NCI-H2227 (cell line): Measurements from ENCODE around the gene PLPP7.

ENCODE experiments used
- DNase-seq: peaks from one replicate; lab custom pipeline; 2025; ENCODE audit not compliant: unreplicated experiment; lab: John Stamatoyannopoulos, UW

Gene PLPP7

DNA sequence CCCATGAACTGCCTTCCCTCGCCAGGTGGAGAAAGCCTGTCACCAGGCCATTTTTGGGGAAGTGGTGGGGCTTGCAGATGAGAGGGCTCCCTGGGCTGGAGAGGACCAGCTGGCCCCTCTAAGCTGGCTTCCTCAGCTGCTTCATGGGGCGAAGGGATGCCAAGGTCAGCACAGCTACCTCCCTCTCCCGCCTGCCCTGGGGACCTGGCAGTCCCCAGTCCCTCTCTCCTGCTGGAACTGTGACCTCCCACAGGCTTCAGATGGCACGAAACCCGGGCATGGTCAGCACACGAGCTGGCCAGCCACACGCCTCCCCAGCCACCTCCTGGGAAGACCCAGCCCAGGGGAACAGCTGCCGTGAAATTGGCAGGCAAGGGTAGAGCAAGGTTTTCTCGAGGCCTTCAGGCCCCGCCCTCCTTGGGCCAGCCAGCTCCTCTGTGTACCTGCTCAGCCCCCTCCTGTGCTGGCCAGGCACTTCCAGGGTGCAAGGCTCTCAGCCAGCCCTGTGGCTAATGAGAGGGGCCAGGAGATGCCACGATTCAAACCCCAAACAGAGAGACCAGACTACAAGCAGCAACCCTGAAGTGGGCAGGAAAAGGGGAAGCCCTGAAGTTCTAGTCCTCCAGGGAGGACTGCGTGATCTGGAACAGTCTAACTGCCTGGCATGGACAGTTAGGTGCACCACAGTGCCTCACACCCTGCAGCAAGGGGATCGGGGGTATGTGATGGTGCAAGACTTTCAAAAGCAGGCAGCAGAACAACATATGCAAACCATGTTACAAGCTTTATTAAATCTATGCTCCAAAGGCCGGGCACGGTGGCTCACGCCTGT lies 12.9 kb downstream of the PLPP7 start:
- DNase-seq: no peak

DNA sequence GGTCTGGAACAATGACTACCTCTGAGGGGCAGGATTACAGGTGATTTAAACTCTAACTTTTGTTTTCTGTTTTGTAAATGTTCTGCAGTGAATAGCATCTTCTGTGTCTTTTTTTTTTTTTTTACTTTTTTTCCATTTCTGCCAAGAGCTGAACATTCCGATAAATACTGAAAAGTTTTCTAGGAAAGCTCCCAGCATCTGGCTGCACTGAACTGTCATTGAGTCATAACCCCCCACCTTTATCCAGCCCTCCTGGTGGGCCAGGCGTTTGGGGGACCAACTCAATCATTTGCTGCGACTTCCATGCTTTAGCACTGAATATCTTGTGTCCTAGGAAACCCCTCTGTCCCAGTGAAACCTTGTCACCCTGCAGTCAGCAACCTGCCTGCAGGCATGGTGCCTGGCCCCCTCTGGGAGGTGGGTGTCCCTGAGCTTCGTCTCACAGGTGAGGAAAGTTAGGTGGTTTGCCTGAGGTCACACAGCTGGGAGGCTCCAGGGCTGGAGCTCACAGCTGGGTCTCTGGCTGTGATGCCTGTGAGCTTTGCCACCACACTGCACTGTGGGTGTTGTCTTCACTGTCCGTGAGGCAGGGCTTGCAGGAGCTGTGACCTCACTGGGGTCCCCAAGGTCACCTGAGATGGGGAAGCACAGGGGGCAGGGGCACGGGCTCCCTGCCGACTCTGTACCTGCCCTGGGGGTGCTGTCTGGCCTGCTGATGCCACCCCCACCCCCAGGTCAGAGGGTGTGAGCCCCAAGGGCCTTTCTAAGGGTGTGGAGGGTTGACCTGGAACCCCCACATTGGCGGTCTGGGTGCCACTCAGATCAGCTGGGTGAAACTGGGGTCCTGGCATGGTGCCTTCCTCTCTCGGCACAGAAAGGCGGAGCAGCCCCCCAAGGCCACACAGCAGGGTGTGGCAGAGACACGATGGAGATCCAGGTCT lies 14.1 kb downstream of the PLPP7 start:
- no peak for DNase-seq

DNA sequence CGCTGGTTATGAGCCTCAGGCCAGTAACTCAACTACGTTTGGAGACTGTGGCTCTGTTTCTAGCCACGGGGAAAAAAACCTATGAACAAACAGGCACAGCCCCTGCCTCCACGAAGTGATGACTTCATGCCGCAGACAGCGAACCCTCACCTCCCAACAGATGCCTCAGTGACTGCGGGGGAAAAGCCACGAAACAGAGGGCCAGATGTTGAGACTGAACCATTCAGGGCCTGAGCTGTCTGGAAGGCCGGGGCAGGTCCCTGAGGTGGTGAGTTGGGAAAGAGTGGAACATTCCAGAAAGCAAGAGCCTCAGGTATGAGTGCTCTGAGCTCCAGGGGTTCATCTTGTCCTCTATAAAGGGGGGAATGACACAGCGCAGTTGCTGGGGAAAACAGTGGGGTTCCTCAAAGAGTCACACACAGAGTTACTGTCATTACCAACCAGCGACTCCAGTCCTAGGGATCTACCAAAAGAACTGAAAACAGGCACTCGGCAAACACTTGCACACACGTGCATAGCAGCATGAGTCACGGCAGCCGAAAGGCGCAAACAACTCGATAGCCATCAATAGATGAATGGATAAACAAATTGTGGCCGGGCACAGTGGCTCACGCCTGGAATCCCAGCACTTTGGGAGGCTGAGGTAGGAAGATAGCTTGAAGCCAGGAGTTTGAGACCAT lies 15.3 kb downstream of the PLPP7 start:
- no peak for DNase-seq

DNA sequence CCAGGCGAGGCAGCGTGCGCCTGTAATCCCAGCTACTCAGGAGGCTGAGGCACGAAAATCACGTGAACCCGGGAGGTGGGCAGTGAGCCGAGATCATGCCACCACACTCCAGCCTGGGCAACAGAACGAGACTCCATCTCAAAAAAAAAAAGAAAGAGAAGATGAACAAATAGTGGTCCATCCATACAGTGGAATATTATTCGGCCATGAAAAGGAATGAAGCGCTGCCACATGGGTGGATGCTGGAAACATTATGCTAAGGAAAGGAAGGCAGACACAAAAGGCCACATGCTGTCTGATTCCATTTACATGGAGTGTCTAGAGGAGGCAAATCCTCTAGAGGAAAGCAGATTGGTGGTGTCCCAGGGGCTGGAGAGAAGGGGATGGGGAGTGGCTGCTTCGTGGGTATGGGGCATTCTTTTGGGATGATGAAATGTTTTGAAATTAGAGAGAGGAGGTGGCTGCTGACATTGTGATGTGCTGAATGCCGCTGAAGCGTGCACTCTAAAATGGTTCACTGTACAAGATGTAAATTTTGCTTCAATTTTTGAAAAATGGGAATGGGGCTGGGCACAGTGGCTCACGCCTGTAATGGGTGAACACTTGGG lies 17.0 kb downstream of the PLPP7 start:
- no peak for DNase-seq

DNA sequence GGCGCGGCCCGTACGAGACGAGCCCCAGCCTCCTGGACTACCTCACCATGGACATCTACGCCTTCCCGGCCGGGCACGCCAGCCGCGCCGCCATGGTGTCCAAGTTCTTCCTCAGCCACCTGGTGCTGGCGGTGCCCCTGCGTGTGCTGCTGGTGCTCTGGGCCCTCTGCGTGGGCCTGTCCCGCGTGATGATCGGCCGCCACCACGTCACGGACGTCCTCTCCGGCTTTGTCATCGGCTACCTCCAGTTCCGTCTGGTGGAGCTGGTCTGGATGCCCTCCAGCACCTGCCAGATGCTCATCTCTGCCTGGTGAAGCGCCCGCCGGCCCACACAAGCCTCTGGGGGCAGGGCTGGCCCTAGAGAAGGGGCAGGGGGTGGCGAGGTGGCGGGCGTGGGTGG lies 18.5 kb downstream of the PLPP7 start:
- DNase-seq: no peak

DNA sequence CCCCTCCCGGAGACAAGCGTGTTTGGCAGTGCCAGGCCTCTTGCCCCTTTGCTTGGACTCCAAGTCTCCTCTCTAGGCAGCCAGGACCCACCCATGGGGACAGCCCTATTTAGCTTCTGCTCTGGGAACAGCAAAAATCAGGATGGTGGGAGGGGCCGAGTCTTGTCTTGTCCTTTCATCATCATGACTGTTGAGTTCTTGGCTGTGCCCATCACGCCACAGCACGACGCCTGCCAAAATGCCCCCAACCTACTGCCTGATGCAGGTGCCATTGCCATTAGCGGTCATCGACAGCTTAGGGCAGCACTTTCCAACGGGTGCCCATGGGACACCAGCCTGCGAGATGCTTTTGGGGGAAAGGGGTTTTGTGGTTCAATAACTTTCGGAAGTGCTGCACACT lies 18.9 kb downstream of the PLPP7 start:
- no peak for DNase-seq

DNA sequence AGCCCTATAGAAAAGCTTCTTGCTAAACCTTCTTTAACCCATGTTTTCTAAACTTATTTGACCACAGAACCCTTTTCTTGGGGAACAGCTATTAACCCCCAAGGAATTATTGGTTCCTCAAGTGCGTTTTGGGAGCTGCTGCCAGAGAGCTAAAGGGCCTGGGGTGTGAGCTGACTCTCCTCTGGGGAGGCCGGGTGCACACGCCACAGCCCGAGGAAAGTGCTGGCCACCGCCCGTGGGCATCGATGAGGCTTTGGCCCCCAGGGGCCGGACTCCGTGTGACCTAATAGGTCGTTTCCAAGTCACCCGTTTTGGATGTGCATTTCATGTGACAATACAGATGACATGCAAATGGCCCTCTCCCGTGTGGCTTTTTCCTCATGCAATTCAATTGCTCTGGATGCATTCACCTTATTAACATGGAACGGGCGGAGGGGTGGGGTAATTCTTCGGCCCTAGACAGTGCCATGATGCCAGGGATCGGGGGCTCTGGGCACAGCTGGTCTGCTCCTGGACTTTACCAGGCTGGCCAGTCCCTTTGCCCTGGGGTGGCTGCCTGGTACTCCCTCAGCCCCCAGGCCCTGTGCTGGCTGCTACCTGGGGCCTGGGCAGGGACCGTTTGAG lies 19.5 kb downstream of the PLPP7 start:
- DNase-seq: no peak

DNA sequence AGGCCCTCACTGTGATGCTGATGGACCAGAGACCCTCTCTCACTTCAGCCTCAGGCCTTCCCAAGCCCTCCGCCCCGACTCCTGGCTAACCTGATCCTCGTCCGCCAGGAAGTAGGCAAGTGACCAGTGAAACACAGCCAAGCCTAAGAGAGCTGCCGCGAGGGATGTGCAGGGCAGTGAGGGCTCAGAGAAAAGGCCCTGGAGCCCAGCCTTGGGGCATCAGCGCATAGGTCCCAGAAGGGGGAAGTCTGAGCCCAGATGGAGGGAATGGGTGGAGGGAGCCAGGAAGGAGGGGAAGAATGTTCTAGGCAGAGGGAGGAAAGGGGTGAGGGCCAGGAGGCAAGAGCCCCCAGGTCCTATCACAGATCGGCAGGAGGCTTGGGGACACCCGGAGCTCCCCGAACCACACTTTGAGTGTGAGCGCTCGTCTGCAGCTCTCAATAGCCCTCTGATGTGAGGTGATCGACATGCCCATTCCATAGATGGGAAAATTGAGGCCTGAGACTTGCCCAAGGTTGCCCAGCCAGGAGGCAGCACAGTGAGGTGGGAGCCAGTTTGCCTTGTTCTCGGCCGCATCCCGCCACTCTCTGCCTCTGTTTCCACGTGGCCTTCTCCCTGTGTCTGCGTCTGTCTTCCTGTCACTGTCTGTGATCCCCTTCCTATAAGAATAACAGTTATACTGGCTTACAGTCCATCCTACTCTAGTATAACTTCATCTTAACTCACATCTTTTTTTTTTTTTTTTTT lies 20.2 kb downstream of the PLPP7 start:
- DNase-seq: no peak

DNA sequence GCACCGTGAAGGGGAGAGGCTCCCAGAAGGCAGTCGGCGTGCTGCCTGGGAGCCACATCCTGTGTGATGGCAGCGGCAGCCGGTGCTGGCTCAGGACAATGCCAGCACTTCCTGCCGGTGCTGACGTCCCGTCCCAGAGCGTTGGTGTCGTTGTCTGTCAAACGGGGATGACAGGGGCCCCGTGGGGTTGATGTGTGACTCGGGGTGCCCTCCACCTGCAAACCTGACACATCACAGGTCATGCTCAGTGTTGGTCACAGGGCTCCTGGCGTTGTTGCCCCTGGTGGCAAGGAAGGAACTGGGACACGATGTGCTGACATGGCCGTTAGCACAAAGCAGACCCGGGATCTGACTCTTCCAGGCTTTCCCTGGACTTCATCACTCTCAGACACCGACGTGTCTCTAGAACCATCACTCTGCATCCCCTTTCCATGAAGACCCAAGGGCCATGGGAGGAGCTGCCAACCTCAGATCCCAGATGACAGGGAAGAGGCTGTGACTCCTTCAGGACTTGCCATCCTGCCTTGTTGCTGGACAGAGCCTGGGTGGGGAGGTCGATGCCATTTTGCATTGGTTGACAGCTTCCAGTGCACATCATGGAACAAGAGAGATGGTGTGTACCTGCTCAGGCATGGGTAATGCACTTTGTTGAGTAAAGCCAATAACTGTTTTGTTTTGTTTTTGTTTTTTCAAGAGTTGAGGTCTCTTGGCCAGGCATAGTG lies 21.5 kb downstream of the PLPP7 start:
- no peak for DNase-seq

DNA sequence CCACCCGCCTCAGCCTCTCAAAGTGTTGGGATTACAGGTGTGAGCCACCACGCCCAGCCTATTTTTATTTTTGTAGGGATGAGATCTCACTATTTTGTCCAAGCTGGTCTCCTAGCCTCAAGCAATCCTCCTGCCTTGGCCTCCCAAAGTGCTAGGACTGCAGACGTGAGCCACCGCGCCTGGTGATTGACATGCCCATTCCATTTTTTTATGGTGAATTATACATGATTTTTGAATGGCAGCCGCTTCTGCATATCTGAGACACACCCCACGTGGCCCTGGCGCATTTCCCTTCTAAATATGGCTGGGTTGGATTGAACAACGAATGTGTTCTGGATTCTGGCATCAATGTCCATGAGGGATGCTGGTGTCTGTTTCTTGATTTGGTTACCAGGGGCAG lies 22.7 kb downstream of the PLPP7 start:
- no peak for DNase-seq

DNA sequence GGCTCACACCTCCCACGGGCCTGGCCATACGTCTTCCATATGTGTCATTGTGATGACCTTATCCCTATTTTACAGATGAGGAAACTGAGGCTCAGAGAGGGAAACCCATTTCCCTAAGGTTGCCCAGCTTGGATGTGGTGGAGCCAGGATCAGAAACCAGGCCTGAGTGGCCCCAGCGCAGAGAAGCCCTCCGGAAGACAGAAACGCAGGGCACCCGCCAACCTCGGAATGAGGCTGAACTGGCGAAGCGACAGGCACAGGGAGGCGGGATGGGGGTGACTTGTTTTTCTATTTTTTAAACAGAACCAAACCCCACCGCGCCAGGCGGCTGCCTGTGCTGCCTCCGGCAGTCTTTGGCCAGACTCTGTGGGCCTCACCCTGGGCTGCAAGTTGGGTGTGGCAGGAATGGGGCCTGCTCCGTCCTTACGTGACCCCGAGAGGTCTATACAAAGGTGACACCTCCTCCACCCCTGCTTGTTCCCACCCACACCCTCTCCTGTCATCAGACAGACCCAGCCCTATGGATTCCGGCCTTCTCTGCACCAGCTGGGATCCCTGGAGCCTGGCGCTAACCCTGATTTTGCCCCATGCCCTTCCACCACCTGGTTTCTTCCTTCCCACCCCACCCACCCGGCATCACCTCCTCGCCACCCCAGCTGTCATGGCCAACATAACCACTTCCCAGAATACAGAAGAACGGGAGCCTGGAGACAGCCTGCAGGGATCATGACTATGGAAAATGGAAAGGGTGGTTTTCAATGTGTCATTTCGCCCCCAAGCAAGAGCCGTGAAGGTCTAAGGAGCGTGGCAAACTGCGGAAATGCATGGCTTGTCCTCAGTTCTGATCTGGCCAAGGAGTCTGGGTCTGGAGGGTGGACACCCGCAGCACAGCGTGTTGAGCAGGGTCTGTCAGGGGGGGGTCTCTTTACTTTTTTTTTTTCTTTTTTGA lies 23.6 kb downstream of the PLPP7 start:
- no peak for DNase-seq

DNA sequence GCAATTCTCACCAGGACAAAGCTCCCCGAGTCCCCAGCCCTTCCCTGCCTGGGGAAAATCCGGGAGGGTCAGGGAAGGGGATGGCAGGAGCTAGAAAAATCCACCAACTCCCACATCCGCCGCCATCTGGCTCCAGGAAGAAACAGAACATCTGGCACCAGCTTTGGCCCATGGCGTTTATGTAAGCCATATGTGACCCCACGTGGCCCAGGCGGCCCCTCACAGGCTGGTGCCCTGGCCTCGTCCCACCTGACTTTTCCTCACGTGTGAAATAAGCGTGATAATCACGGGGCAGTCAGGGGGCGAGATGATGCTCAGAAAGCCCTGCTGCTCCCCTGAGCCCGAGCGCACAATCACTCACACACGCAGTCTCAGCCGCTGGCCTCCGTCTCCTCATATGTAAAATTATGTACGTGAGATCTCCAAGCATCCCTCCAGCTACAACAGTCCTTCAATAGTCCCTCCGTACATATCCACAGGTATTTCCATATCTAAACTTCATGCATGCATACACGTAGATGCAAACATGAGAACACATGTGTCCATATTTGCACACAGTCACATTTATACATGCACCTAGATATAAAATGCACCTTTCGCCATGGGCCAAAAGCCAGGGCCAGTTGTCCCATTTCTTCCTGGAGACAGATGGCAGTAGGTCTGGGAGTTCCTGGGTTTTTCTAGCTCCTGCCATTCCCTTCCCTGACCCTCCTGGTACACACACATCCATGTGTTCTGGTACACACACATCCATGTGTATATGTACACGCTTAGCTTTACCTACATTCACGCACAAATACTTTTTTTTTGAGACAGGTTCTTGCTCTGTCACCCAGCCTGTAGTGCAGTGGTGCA lies 28.9 kb downstream of the PLPP7 start:
- DNase-seq: no peak

DNA sequence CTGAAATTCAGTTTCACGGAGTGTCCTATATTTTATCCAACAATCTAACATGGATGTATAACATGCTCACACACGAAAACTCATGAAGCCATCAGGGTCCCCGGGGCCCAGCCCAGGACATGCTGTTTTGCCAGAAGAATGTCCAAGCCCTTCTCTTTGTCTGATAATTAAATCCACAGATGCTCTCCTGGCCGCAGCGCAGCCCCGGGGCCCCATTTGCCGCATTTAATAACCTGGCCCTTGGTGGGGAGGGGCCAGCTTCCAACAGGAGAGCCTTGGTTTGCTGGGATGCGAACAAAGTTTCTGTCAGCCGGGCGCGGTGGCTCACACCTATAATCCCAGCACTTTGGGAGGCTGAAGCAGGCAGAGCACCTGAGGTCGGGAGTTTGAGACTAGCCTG lies 30.0 kb downstream of the PLPP7 start:
- no peak for DNase-seq

DNA sequence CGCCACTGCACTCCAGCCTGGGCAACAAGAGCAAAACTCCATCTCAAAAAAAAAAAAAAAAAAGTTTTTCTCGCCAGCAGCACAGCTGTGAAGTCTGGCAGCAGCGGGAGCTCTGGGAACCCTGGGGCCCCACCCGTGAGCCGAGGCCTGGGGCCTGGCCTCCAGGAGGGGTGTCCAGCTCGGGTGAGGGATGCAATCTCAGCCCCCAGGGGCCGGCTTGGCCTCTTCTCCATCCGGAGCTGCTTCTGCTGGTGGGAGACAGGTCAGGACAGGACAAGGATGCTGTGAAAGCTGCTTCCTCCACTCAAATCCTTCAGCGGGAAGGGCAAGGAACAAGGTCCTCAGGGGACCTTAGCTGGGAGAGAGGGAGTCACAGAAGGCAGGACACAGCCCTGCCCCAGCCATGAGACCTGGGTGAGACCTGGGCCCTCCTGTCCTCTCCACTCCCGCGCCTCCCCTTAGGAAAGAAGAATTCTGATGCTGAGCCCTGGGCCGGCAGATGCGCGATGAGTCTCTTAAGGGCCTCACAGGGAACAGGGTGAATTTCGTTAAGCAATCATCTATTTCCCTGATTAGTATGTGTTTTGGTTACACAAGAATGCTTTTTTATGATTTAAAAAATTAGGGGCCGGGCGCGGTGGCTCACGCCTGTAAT lies 30.6 kb downstream of the PLPP7 start:
- DNase-seq: no peak

DNA sequence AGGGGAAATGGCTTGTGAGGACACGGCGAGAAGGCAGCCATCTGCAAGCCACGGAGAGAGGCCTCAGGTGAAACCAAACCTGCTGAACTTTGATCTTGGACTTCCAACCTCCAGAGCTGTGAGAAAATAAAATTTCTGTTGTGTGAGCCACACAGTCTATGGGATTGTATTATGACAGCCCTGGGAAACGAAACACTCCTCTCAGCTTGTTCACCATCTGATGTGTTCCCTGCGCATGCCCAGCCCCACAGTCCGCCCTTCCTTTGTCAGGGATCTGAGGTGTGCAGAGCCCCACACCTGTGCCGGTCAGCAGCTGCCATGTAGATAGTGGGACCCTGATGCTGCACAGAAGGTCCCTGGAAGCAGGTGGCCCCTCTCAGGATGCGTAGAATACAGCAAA lies 34.1 kb downstream of the PLPP7 start:
- DNase-seq: no peak

DNA sequence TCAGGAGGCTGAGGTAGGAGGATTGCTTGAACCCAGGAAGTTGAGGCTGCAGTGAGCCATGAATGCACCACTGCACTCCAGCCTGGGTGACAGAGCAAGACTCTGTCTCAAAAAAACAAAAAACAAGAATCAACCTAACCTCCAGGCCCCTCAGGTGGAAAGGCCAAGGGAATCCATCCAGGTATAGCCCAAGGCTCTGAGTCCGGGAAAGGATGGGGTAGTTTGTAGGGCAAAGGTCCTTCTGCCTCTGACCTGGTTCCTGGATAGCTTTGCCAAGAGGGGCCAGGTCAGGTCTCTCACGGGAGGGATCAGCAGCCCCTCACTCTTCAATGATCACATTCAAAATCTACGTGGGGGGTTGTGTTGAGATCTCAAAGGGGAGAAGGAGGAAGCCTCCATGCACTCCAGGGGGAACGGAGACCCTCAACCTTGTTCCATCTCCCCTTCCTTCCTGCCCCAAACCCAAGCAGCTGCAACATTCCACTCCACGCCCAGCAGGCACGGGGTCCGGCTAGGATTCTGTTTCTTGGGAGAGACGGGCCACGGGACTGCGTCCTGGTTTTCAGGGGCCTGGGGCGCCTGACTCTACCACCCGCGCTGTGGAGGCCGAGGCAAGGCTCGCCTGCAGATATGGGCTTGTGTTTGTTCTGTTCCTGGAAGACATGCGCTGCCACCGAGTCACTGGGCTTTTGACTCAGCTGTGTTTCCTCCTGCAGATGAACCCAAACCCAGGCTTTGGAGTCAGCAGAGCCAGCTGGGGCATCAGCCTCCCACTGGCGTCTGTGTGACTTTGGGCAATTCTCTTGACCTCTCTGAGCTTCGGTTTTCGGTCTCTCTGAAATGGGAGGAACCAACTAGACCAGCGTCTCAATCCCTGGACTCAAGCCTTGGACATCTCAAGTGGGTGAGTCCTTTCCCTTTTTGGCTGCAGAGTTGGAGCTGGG lies 35.5 kb downstream of the PLPP7 start:
- no peak for DNase-seq
